ENCODE measurements around the gene CYP26B1.

GRCh38 chr2:72165792-72166191 is 18.1 kb upstream of the CYP26B1 start:
- TF ChIP-seq CTCF (IDR thresholded peaks at IDR 0.05) (no peak), POLR2A (IDR thresholded peaks at IDR 0.05) (no peak)
